MCF 10A (cell line): ENCODE measurements around the gene FAM228A. TPM values are rescaled to one million over a fixed set of nuclear protein-coding genes. Genes with fewer than 3 reads are reported as not detected.

Experiments
- BruUV-seq: library from RNA; stranded (reverse); fragments of 400-500 nt; replicated peaks from 2 replicates; lab custom pipeline; 2021; lab: Mats Ljungman, UMichigan
- CTCF ChIA-PET: fragments of 300-600 bp; sonication (Branson Sonifier 250); formaldehyde crosslinking; extraction: SDS; loops from one replicate; lab custom pipeline; 2021; ENCODE audit warnings: antibody characterized with exemption, inconsistent platforms; lab: Yijun Ruan, JAX
- POLR2A ChIA-PET: fragments of 300-600, 350-650 bp; sonication (Branson Sonifier 250); formaldehyde crosslinking; extraction: SDS; loops from one replicate; lab custom pipeline; 2020; ENCODE audit warnings: antibody characterized with exemption, inconsistent platforms; lab: Yijun Ruan, JAX
- DNase-seq: peaks from one replicate; pipeline ENCODE4 v3.0.0-alpha.2; 2018; ENCODE audit not compliant: unreplicated experiment
- H3K27ac Mint-ChIP-seq: one replicate; pipeline ENCODE4 v1.8.0; 2022; ENCODE audit warnings: mild to moderate bottlenecking, low read depth, mixed read lengths; ENCODE audit not compliant: unreplicated experiment
- H3K27me3 Mint-ChIP-seq: one replicate; pipeline ENCODE4 v1.8.0; 2022; ENCODE audit warnings: mixed read lengths; ENCODE audit not compliant: insufficient read depth, unreplicated experiment
- H3K36me3 Mint-ChIP-seq: one replicate; pipeline ENCODE4 v1.8.0; 2022; ENCODE audit warnings: mild to moderate bottlenecking, moderate library complexity, mixed read lengths; ENCODE audit not compliant: insufficient read depth, unreplicated experiment
- H3K4me1 Mint-ChIP-seq: one replicate; pipeline ENCODE4 v1.8.0; 2022; ENCODE audit warnings: mixed read lengths; ENCODE audit not compliant: insufficient read depth, unreplicated experiment
- H3K4me3 Mint-ChIP-seq: one replicate; pipeline ENCODE4 v1.8.0; 2022; ENCODE audit warnings: mild to moderate bottlenecking, moderate library complexity, mixed read lengths; ENCODE audit not compliant: unreplicated experiment
- H3K9me3 Mint-ChIP-seq: one replicate; pipeline ENCODE4 v1.8.0; 2022; ENCODE audit warnings: mixed read lengths; ENCODE audit not compliant: unreplicated experiment
- intact Hi-C: fragments of 100-400 bp; cut with micrococcal nuclease; formaldehyde crosslinking; loops from 2 replicates; pipeline ENCODE4 v1.14.1; 2022
- total RNA-seq: library from RNA; stranded (reverse); gene quantifications from 2 replicates; pipeline ENCODE4 v1.2.3, GENCODE V29; 2022
- TF ChIP-seq, protein P1 (sequence below): fragments of 200-600 bp; IDR thresholded peaks from one replicate; pipeline ENCODE4 v1.8.0; 2022; ENCODE audit warnings: antibody characterized with exemption, mild to moderate bottlenecking; ENCODE audit not compliant: unreplicated experiment

The FAM228A gene
- total RNA-seq, 1 experiment from 2014 or later: not detected

DNA sequence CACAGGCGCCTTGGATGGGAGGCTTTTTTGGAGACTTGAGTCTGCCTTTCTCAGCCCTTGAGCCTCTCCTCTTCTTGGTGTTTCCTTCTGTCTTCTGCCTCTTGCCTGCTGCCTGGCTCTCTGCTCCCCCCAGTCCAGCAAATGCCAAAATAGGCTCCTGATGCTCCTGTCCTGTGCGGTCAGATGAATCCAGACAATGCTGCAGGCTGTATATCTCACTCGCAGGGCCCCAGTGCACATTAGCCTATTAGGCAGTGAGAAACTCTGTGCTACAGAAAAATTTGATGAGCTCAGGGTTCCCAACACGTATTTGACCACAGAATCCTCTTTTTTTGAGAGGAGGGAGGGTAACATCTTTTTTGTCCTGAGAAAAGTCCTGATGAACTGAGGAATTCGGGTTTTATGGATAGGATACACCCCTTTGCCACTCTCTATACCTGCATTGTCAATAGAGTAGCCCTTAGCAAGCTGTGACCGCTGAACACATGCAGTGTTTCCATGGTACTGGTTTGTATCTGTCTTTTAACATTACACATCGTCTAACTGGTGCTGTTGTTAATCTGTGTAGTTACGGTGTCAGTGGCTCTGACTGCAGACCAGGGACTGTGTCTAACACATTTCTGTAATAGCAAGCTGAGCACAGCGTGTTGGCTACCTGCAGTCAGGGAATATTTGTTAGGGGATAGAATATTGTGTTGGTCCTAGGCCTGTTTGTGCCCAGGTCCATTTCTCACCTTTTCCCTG is 50.8 kb downstream of the FAM228A start:
- peaks cover 18% of the 10 kb centered on the region for H3K36me3 Mint-ChIP-seq
- no peak for DNase-seq
- H3K9me3 Mint-ChIP-seq: no peaks in the 10 kb centered on the region
- H3K27ac Mint-ChIP-seq: no peak overlapping the region
- intact Hi-C loops: loop anchor here (10.0 kb wide), 1 partner anchor 599 kb away; no protein-coding TSS in a partner anchor
- no peak overlapping the region for H3K4me3 Mint-ChIP-seq
- TF ChIP-seq, protein P1, sequence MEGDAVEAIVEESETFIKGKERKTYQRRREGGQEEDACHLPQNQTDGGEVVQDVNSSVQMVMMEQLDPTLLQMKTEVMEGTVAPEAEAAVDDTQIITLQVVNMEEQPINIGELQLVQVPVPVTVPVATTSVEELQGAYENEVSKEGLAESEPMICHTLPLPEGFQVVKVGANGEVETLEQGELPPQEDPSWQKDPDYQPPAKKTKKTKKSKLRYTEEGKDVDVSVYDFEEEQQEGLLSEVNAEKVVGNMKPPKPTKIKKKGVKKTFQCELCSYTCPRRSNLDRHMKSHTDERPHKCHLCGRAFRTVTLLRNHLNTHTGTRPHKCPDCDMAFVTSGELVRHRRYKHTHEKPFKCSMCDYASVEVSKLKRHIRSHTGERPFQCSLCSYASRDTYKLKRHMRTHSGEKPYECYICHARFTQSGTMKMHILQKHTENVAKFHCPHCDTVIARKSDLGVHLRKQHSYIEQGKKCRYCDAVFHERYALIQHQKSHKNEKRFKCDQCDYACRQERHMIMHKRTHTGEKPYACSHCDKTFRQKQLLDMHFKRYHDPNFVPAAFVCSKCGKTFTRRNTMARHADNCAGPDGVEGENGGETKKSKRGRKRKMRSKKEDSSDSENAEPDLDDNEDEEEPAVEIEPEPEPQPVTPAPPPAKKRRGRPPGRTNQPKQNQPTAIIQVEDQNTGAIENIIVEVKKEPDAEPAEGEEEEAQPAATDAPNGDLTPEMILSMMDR: no peak
- no peaks in the 10 kb centered on the region for H3K4me1 Mint-ChIP-seq
- ChIA-PET POLR2A (no interaction called here), CTCF (interaction anchor here (0.6 to 0.8 kb wide), 2 partner anchors 14 to 157 kb away, joined by 3 to 4 read pairs; no protein-coding TSS in a partner anchor)
- BruUV-seq: no TSS peak
- H3K27me3 Mint-ChIP-seq: no peaks in the 10 kb centered on the region

DNA sequence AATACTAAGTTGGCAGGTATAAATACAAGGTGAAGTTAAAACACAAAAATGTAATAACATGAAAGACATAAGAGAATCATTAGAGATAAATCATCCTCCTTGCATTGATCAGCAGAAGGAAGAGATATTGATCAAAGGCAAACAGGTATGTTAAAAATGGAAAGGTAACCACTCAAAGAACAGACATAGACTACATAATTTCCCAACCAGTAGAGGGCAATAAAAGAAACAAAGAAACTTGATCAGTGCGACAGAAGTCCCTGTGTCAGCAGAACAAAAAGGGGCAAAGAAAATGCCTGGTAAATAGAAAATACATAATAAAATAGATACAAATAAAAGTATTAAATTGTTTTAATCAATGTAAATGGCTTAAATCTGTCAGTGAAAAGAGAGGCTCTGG is 53.6 kb downstream of the FAM228A start:
- ChIA-PET POLR2A (no interaction called here), CTCF (interaction anchor here (0.6 to 1.7 kb wide), 7 partner anchors 11 to 562 kb away, joined by 3 to 8 read pairs (median 3); no protein-coding TSS in a partner anchor)
- DNase-seq: peak; percentile 23
- intact Hi-C loops: loop anchor here (1.0 to 10.0 kb wide), 2 partner anchors 154 to 596 kb away; no protein-coding TSS in a partner anchor
- H3K27ac Mint-ChIP-seq: no peak overlapping the region
- peaks cover 18% of the 10 kb centered on the region for H3K36me3 Mint-ChIP-seq
- H3K4me1 Mint-ChIP-seq: no peaks in the 10 kb centered on the region
- H3K9me3 Mint-ChIP-seq: no peaks in the 10 kb centered on the region
- BruUV-seq: no TSS peak
- H3K27me3 Mint-ChIP-seq: no peaks in the 10 kb centered on the region
- TF ChIP-seq, protein P1: peak; percentile 33
- H3K4me3 Mint-ChIP-seq: no peak overlapping the region

DNA sequence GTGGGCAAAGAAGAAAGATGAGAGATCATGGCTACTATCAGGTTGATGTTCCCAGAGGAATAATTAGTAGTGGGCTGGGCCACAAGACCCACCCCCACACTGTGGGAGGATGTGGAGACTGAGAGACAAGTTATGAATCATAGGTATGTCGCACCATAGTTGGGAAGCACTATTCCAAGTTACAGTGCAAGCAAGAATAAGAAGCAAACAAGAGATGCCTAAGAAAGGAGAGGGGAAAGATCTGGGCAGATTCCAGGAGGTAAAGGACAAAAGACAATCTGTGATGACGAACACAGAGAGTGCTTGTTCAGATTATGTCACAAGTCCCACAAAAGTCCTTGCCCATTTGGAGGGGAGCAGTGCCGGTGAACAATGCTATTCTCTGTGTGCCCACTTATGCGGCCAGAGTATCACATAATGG is 56.6 kb downstream of the FAM228A start:
- BruUV-seq: no TSS peak
- H3K36me3 Mint-ChIP-seq: peaks cover 25% of the 10 kb centered on the region
- H3K27ac Mint-ChIP-seq: no peak overlapping the region
- DNase-seq: no peak
- ChIA-PET CTCF (interaction anchor here (0.5 to 0.7 kb wide), 2 partner anchors 152 to 1406 kb away, joined by 3 read pairs; no protein-coding TSS in a partner anchor), POLR2A (interaction anchor here (0.6 kb wide), 1 partner anchor 23 kb away, joined by 3 read pairs; no protein-coding TSS in a partner anchor)
- TF ChIP-seq, protein P1: no peak
- H3K9me3 Mint-ChIP-seq: no peaks in the 10 kb centered on the region
- H3K4me1 Mint-ChIP-seq: no peaks in the 10 kb centered on the region
- no peaks in the 10 kb centered on the region for H3K27me3 Mint-ChIP-seq
- H3K4me3 Mint-ChIP-seq: no peak overlapping the region
- intact Hi-C loops: no loop called here

DNA sequence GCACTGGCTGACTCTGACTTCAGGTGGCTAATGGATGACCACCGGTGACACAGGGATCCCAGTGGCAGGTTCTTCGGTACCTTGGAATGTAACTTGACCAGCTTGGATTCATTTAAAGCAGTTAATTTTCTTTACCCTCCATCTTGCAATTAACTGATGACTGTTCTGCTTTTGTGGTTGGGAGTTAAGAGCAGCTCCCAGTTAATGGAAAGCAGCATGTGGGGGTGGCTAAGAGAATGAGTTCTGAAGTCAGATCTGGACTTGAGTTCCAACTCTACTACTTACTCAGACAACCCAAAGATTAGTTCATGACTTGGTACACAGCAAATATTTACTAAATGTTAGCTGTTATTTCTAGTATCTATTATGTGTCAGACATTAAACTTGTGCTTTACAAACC is 58.5 kb downstream of the FAM228A start:
- ChIA-PET CTCF (interaction anchor here (0.5 to 0.7 kb wide), 2 partner anchors 149 to 228 kb away, joined by 3 read pairs; no protein-coding TSS in a partner anchor), POLR2A (interaction anchor here (1.0 kb wide), 1 partner anchor 12 kb away, joined by 5 read pairs; no protein-coding TSS in a partner anchor)
- Mint-ChIP-seq H3K4me1 (no peaks in the 10 kb centered on the region), H3K27ac (no peak overlapping the region), H3K36me3 (peaks cover 21% of the 10 kb centered on the region), H3K4me3 (no peak overlapping the region), H3K27me3 (no peaks in the 10 kb centered on the region), H3K9me3 (no peaks in the 10 kb centered on the region)
- intact Hi-C loops: no loop called here
- no peak for DNase-seq
- BruUV-seq: no TSS peak
- TF ChIP-seq, protein P1: no peak
